ENCODE data around the gene ARHGAP24.

DNA sequence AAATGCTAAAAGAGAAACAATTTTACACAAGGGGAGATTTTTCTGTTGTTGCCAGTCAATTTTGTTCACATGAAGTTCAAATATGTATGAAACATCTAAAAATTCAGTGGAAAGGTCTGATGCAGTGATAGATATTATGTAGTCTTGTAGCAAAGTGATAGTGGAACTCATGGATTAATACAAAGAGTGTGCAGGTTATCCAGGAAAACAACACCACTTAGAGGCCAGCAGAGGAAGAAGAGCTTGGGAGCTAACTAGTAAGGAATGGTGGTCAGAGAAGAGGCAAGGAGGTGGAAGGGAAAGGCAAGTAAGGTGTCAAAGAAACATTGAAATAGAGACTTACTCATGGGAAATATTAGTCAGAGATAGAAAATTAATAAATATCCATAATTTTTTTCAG is 489.3 kb downstream of the ARHGAP24 start:
- TF ChIP-seq REST (IDR thresholded peaks at IDR 0.05; ENCODE audit: insufficient read depth in 1 of 2, low read depth in 2 of 2, low read length in 2 of 2), result no peak
- TF ChIP-seq POLR2AphosphoS5 (IDR thresholded peaks at IDR 0.05; ENCODE audit: low read depth, low read length), result no peak
- TF ChIP-seq TAF1 (IDR thresholded peaks at IDR 0.05; ENCODE audit: borderline replicate concordance, insufficient read depth, low read length), result no peak
- TF ChIP-seq FOXP2 (optimal IDR thresholded peaks at IDR 0.05; ENCODE audit: borderline replicate concordance, extremely low read depth, extremely low read length, insufficient read depth), result no peak
